Fibroblast of skin of right biceps (primary cell): ENCODE measurements around the gene RNF113B.
A peak's percentile ranks its signal among the peaks of the same experiment; 100 is the strongest.

ENCODE experiments used
- DNase-seq: peaks from one replicate; pipeline ENCODE4 v3.0.0-alpha.2; 2013

The RNF113B gene

DNA sequence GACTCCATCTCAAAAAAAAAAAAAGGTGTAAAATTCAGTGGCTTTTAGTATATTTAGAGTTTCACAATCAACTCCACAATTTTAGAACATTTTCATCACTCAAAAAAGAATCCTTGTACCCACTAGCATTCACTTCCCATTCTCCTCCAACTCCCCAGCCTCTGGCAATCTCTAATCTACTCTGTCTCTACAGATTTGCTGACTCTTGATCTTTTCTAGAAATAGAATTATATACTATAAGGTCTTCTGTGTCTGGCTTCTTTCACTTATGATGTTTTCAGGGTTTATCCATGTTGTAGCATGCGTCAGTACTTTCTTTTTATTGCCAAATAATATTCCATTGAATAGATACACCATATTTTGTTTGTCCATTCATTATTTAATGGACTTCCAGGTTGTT, 42.2 kb downstream of the RNF113B start:
- no peak for DNase-seq

DNA sequence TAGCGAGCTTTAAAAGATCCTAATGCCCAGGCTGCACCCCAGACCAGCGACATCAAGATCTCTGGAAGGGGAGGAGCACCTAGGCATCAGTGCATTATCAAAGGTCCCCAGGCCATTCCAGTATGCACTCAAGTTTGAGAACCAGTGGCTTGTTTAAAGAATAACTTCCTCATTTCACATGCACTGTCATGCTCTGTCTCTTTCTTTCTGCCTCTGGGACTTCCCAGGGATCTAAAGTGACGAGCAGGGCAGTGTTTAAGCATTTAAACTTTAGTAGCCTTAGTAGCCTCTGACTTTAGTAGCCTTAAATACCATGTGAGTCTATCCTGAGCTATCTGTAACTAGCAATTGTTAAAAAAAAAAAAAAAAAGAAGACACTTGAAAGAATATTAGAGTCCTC, 43.1 kb downstream of the RNF113B start:
- DNase-seq = no peak

DNA sequence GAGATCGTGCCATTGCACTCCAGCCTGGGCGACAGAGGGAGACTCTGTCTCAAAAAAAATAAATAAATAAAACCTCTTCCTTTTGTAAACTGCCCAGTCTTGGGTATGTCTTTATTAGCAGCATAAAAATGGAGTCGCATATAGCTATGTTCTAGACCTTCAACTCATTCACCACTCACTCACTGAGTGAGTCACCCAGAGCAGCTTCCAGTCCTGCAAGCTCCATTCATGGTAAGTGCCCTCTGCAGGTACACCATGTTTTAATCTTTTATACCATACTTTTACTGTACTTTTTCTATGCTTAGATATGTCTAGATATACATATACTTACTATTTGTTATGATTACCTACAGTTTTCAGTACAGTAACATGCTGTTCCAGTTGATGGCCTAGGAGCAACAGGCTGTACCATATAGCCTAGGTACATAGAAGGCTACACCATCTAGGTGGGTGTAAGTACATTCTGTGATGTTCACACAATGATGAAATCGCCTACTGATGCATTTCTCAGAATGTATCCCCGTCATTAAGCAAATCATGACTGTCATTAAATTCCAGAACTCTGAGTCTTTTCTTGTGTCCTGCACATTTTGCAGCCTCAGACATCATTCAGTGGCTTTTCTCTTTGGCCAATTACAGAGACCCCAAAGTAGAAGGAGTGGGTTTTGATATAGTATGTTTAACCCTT, 47.9 kb downstream of the RNF113B start:
- peak; percentile 71 for DNase-seq
